ENCODE results near the gene NR1H3. TPM values are rescaled to one million over a fixed set of nuclear protein-coding genes. Genes with fewer than 3 reads are reported as not detected.

NR1H3 gene
- total RNA-seq, 1 donor from 2014 or later: 92.4 TPM

GRCh38 chr11:47270331-47271271 is 12.8 kb downstream of the NR1H3 start:
- peak overlapping the region; percentile 81 to 90 for H3K4me3 ChIP-seq
- no peaks in the 10 kb centered on the region for H3K9me3 ChIP-seq
- H3K4me1 ChIP-seq: peaks cover 10 to 19% of the 10 kb centered on the region in 2 donors
- H3K27me3 ChIP-seq: no peaks in the 10 kb centered on the region
- intact Hi-C loops (cut with DNase I): no loop called here
- peak in 1 of 3 experiments; percentile 4 for TF ChIP-seq CTCF (IDR thresholded peaks at IDR 0.05)
- H3K36me3 ChIP-seq: peaks cover 11 to 15% of the 10 kb centered on the region in 2 donors
- DNase-seq (ENCODE audit: low spot score in 2 of 2): no peak
- H3K27ac ChIP-seq: peak overlapping the region; percentile 86 to 95

- Histone ChIP-seq H3K36me3 (peaks cover 18 to 23% of the 10 kb centered on the region in 2 donors), H3K9me3 (no peaks in the 10 kb centered on the region), H3K4me1 (peaks cover 10 to 19% of the 10 kb centered on the region in 2 donors), H3K27me3 (no peaks in the 10 kb centered on the region), H3K27ac (peak overlapping the region; percentile 86 to 95), H3K4me3 (peak overlapping the region; percentile 81 to 90)
- no peak for DNase-seq (ENCODE audit: low spot score in 2 of 2)
- intact Hi-C loops (cut with DNase I): no loop called here
- no peak for TF ChIP-seq CTCF (IDR thresholded peaks at IDR 0.05)
These were observed 13.5 kb downstream of the NR1H3 start for GRCh38 chr11:47271328-47271727.

DNA sequence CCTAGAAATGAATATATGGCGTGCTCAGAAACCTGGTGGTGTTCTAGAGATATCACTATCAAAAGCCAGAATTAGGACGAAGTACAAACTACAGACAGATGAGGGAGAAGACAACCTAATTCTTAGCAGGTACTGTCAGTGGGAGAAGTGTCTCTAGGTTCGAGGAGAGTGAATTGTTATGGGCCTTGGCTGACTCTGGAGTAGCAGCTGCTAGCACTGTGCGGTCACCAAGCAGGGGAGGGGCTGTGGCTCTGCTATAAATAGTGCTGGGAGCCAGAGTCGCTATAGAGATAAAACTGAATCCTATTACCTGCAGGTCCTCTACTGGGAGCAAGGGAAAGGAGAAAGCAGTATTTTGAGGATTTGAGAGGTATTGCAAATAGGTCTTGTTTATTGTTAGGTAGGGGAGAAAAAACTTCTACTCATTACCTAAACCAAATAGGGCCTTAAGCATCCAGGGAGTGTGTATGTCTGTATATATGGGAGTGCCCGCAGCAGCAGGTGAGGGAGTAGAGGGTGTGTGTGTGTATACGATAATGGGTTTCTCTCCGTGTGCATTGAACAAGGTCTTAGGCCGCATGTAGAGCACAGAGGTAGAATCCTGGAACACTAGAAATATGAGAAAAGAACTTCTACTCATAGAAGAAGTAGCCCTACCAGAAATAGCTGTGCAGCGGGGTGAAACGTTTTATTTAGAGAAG is 14.3 kb downstream of the NR1H3 start:
- no peak for TF ChIP-seq CTCF (IDR thresholded peaks at IDR 0.05)
- Histone ChIP-seq H3K27me3 (no peaks in the 10 kb centered on the region), H3K4me3 (no peak overlapping the region), H3K9me3 (no peaks in the 10 kb centered on the region), H3K4me1 (peaks cover 10 to 19% of the 10 kb centered on the region in 2 donors), H3K27ac (no peak overlapping the region), H3K36me3 (peaks cover 24 to 31% of the 10 kb centered on the region in 2 donors)
- DNase-seq (ENCODE audit: low spot score in 2 of 2): no peak
- intact Hi-C loops (cut with DNase I): no loop called here

- no peak for TF ChIP-seq CTCF (IDR thresholded peaks at IDR 0.05)
- Histone ChIP-seq H3K36me3 (peaks cover 24 to 36% of the 10 kb centered on the region in 2 donors), H3K4me3 (no peak overlapping the region), H3K27ac (no peak overlapping the region), H3K9me3 (no peaks in the 10 kb centered on the region), H3K4me1 (peaks cover 10 to 19% of the 10 kb centered on the region in 2 donors), H3K27me3 (no peaks in the 10 kb centered on the region)
- intact Hi-C loops (cut with DNase I): no loop called here
- no peak for DNase-seq (ENCODE audit: low spot score in 2 of 2)
These were observed 14.9 kb downstream of the NR1H3 start for GRCh38 chr11:47272706-47273105.

DNA sequence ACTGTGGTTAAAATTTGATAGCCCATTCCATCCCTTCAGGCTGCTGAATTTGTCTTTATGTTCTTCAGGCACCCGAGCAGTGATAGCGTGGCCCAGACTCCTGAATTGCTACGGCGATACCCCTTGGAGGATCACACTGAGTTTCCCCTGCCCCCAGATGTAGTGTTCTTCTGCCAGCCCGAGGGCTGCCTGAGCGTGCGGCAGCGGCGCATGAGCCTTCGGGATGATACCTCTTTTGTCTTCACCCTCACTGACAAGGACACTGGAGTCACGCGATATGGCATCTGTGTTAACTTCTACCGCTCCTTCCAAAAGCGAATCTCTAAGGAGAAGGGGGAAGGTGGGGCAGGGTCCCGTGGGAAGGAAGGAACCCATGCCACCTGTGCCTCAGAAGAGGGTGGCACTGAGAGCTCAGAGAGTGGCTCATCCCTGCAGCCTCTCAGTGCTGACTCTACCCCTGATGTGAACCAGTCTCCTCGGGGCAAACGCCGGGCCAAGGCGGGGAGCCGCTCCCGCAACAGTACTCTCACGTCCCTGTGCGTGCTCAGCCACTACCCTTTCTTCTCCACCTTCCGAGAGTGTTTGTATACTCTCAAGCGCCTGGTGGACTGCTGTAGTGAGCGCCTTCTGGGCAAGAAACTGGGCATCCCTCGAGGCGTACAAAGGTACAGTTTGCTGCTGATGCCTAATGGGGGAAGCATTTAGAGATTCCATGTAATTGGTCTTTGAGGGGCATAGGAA is 16.9 kb downstream of the NR1H3 start:
- Histone ChIP-seq H3K4me1 (peaks cover 4 to 12% of the 10 kb centered on the region in 2 donors), H3K27ac (no peak overlapping the region), H3K27me3 (no peaks in the 10 kb centered on the region), H3K9me3 (no peaks in the 10 kb centered on the region), H3K4me3 (no peak overlapping the region), H3K36me3 (peaks cover 39 to 55% of the 10 kb centered on the region in 2 donors)
- DNase-seq (ENCODE audit: low spot score in 2 of 2): no peak
- intact Hi-C loops (cut with DNase I): no loop called here
- TF ChIP-seq CTCF (IDR thresholded peaks at IDR 0.05): no peak
